Lung (tissue), 12 donors: Measurements from ENCODE around the gene ASS1. TPM values are rescaled to one million over a fixed set of nuclear protein-coding genes. Genes with fewer than 3 reads are reported as not detected.

ENCODE experiments used
- ATAC-seq: fragments of 200-7000 bp; cut with Tn5 transposase; one replicate; pipeline ENCODE4 v1.9.1; 2020; ENCODE audit warnings: moderate number of reproducible peaks; ENCODE audit not compliant: insufficient read depth, low FRiP score
- DNase-seq, 3 donors: peaks; one replicate each; pipeline ENCODE4 v3.0.0-alpha.2; 2013 to 2017
- H3K27ac ChIP-seq, 2 donors: one replicate each; pipeline ENCODE4 v1.5.1; 2013; ENCODE audit warnings: mild to moderate bottlenecking in 2 of 2, moderate library complexity in 2 of 2, control low read depth in 1 of 2, inconsistent platforms in 1 of 2, low read depth in 1 of 2, low read length in 1 of 2
- H3K27me3 ChIP-seq, 3 donors: one replicate each; pipeline ENCODE4 v1.5.1; 2013; ENCODE audit warnings: low read length in 2 of 3; ENCODE audit not compliant: control insufficient read depth in 3 of 3, insufficient read depth in 3 of 3
- H3K36me3 ChIP-seq, 4 donors: one replicate each; pipeline ENCODE4 v1.5.1; 2013; ENCODE audit warnings: low read length in 4 of 4, mild to moderate bottlenecking in 1 of 4, moderate library complexity in 1 of 4; ENCODE audit not compliant: control insufficient read depth in 4 of 4, insufficient read depth in 4 of 4
- H3K4me1 ChIP-seq, 5 donors: one replicate each; pipeline ENCODE4 v1.5.1; 2013; ENCODE audit warnings: low read length in 5 of 5, mild to moderate bottlenecking in 2 of 5, moderate library complexity in 1 of 5; ENCODE audit not compliant: control insufficient read depth in 5 of 5, insufficient read depth in 5 of 5
- H3K4me3 ChIP-seq: one replicate; pipeline ENCODE4 v1.5.1; 2013; ENCODE audit warnings: mild to moderate bottlenecking, control low read depth, moderate library complexity
- H3K9ac ChIP-seq, 2 donors: one replicate each; pipeline ENCODE4 v1.5.1; 2013; ENCODE audit warnings: low read length in 2 of 2, control low read depth in 1 of 2; ENCODE audit not compliant: insufficient read depth in 1 of 2
- H3K9me3 ChIP-seq, 4 donors: one replicate each; pipeline ENCODE4 v1.5.1; 2013; ENCODE audit warnings: low read length in 3 of 4, mild to moderate bottlenecking in 1 of 4, moderate library complexity in 1 of 4; ENCODE audit not compliant: control insufficient read depth in 4 of 4, insufficient read depth in 3 of 4
- WGBS, 2 donors: extraction: QIAGEN DNeasy Blood & Tissue Kit; methylation state at CpG; one replicate each; pipeline ENCODE4 v1.1.7; 2013; 5-methylcytosine and 5-hydroxymethylcytosine counted together
- polyA plus RNA-seq, 2 donors: library from polyadenylated mRNA; stranded (reverse); fragments of 200-250 nt; gene quantifications; one replicate each; pipeline ENCODE4 v1.2.1, GENCODE V29; 2013
- total RNA-seq, 2 donors: library from RNA; depleted of rRNA in 1 of 2; stranded (reverse); fragments of >200 nt in 1 of 2; gene quantifications; one replicate each; pipeline ENCODE4 v1.2.1, GENCODE V29; 2014 to 2021
- TF ChIP-seq, protein P1 (sequence below): IDR thresholded peaks from 2 replicates; pipeline ENCODE4 v1.5.1; 2012; ENCODE audit warnings: mild to moderate bottlenecking; ENCODE audit errors: control extremely low read depth, extremely low read depth
- donor health status: control.
- donor health status: control.
- donor health status: Bipolar disorder and iron deficiency.
- donor health status: healthy.
- donor health status: DM: yes; HTN: yes; CAD: no.

Gene ASS1
- total and polyA plus RNA-seq, 4 donors: 51.2 to 165 (median 112) TPM

DNA sequence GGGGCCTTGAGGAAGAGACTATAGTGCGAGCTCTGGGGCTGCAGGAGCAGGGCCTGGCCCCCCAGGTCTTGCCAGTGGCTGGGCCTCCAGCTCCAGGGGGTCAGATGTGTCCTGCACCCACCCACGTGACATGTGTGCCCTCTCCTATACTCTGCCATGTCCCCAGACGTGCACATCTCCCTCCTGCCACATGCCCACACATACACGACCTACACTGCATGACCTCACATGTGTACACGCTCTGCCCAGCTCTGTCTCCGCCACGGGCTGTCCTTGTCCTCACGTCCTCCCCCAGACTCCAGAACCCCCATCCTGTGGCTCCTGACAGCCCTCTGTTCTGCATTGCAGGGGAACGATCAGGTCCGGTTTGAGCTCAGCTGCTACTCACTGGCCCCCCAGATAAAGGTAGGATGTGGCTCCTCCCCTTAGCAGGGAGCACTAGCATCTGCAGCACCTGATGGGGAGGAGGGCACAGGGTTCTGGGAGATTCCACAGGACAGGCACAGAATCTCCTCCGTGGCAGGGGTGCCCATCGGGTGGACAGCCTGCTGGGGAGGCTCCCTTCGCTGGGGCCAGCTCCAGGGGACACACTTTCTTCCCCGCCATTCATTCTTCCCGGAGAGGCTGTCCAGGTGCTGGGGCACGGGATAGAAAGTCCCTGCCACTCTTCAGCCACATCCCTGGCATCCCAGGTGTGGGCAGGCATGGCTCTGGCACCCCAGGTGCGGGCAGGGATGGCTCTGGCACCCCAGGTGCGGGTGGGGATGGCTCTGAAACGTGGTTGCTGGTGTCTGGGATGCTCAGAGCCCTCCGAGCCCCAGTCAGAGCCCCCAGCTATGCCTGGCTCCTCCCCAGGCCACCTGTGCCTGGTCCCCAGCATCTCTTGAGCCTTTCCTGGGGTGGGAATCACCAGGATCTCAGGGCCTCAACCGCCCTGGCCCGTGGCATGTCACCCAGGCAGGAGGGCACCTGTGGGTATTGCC is 19.3 kb downstream of the ASS1 start:
- no peak overlapping the region for H3K27ac ChIP-seq
- ATAC-seq: no peak
- no peak for DNase-seq

DNA sequence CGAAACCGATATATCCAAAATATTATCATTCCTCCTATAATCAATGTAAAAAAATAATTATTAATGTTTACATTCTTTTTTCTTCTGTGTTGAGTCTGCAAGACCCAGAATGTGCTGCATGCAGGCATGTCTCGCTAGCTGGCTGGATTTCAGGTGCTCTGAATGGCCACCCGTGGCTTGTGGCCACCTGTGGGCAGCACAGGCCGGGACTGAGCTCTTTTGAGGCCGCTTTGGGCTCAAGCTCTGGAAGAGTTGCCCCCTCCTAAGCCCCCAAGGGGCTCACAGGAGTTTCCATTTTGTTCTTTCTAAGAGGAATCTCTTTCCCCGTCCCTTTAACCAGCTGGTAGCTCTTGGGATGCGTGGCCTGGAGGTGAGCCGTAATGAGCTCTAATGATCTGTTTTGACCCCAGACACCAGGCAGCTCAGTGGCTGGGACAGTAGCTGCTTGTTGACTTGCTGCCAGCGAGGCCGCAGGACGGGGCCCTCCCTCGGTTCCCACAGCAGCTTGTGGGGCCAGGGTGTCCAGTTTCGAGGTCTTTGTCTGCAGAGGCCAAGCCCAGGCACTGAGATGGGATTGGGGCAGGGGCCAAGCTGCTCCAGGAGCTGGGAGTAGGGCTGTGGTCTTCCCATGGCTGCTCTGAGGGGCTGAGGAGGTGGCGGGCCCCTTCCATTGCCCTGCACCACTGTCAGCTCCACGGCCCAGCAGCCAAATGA is 20.8 kb downstream of the ASS1 start:
- Histone ChIP-seq H3K27me3 (peaks cover 0 to 19% (median 6%) of the 10 kb centered on the region in 3 donors), H3K4me3 (no peak overlapping the region), H3K36me3 (peaks cover 0 to 27% (median 0%) of the 10 kb centered on the region in 4 donors), H3K4me1 (peaks cover 0 to 16% (median 0%) of the 10 kb centered on the region in 5 donors), H3K9me3 (no peaks in the 10 kb centered on the region), H3K27ac (no peak overlapping the region), H3K9ac (no peak overlapping the region)
- WGBS, 2 donors: 82 to 84% methylated on average over 14 to 16 of the region's 16 CpGs
- TF ChIP-seq, protein P1, sequence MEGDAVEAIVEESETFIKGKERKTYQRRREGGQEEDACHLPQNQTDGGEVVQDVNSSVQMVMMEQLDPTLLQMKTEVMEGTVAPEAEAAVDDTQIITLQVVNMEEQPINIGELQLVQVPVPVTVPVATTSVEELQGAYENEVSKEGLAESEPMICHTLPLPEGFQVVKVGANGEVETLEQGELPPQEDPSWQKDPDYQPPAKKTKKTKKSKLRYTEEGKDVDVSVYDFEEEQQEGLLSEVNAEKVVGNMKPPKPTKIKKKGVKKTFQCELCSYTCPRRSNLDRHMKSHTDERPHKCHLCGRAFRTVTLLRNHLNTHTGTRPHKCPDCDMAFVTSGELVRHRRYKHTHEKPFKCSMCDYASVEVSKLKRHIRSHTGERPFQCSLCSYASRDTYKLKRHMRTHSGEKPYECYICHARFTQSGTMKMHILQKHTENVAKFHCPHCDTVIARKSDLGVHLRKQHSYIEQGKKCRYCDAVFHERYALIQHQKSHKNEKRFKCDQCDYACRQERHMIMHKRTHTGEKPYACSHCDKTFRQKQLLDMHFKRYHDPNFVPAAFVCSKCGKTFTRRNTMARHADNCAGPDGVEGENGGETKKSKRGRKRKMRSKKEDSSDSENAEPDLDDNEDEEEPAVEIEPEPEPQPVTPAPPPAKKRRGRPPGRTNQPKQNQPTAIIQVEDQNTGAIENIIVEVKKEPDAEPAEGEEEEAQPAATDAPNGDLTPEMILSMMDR: no peak
- ATAC-seq: no peak
- DNase-seq: no peak

More for the DNA sequence above, 19.3 kb downstream of the ASS1 start:
- H3K4me1 ChIP-seq: peaks cover 0 to 16% (median 0%) of the 10 kb centered on the region in 5 donors
- H3K9me3 ChIP-seq: no peaks in the 10 kb centered on the region
- no peak overlapping the region for H3K9ac ChIP-seq
- TF ChIP-seq, protein P1: no peak
- H3K27me3 ChIP-seq: peaks cover 0 to 19% (median 6%) of the 10 kb centered on the region in 3 donors
- H3K4me3 ChIP-seq: no peak overlapping the region
- 85 to 87% methylated on average over 22 of the region's 22 CpGs for WGBS, 2 donors
- peaks cover 0 to 24% (median 0%) of the 10 kb centered on the region in 4 donors for H3K36me3 ChIP-seq

DNA sequence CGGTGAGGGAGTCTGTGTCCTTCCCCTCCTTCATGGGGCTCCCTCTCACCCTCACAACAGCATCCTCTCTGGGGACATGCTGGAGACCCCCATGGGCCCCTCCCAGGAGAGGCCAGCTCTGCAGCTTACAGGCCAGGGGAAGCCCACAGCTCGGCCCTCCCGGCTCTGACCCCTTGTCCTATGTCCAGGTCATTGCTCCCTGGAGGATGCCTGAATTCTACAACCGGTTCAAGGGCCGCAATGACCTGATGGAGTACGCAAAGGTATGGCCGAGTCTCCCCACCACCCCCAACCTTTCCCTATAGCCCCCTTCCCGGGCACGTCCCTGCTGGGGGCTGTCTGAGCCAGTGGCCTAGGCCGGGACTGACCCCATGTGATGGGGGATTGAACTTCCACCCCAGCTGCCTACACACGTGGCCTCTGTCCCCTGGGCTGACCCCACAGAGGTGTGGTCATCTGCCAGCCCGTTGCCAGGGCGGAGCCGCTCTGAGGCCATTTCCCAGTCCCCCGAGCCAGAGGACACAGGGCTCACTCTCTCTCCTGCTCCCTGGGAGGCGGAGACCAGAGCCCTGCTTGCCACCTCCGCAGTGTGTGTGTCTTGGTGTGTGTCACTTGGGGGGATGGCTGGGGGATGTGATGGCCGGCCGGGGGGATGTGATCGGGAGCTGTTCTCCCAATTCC is 21.9 kb downstream of the ASS1 start:
- peaks cover 0 to 23% (median 6%) of the 10 kb centered on the region in 3 donors for H3K27me3 ChIP-seq
- peaks cover 0 to 18% (median 0%) of the 10 kb centered on the region in 5 donors for H3K4me1 ChIP-seq
- 66 to 77% methylated on average over 20 of the region's 20 CpGs for WGBS, 2 donors
- TF ChIP-seq, protein P1: no peak
- DNase-seq (no peak), ATAC-seq (no peak)
- H3K9ac ChIP-seq: no peak overlapping the region
- H3K4me3 ChIP-seq: no peak overlapping the region
- peaks cover 0 to 33% (median 0%) of the 10 kb centered on the region in 4 donors for H3K36me3 ChIP-seq
- no peaks in the 10 kb centered on the region for H3K9me3 ChIP-seq
- H3K27ac ChIP-seq: no peak overlapping the region
